Measurements from ENCODE around the gene CFAP58. TPM values are rescaled to one million over a fixed set of nuclear protein-coding genes. Genes with fewer than 3 reads are reported as not detected.
"Not testable (repeated sequence)": the region's sequence is repeated elsewhere in the genome, so short reads cannot be mapped to it uniquely, and the experiment has no call there.

Gene CFAP58
- polyA plus RNA-seq, 1 donor: 0.27 TPM

- no peaks in the 10 kb centered on the region for H3K4me1 ChIP-seq (ENCODE audit: control insufficient read depth, insufficient read depth, low read length)
- no peak overlapping the region for H3K4me3 ChIP-seq (ENCODE audit: low read length)
- H3K27ac ChIP-seq (ENCODE audit: low read length): no peak overlapping the region
- H3K27me3 ChIP-seq (ENCODE audit: control insufficient read depth, insufficient read depth, low read length): no peaks in the 10 kb centered on the region
- no peaks in the 10 kb centered on the region for H3K9me3 ChIP-seq (ENCODE audit: control insufficient read depth, low read depth, low read length)
- H3K36me3 ChIP-seq (ENCODE audit: control insufficient read depth, insufficient read depth, low read length): no peaks in the 10 kb centered on the region
- DNase-seq: no peak
Observed at GRCh38 chr10:104450490-104450889, 96.9 kb downstream of the CFAP58 start.

GRCh38 chr10:104450954-104451353, 97.3 kb downstream of the CFAP58 start:
- H3K27ac ChIP-seq (ENCODE audit: low read length): no peak overlapping the region
- WGBS (ENCODE audit: insufficient coverage, low lambda C conversion rate): 100% methylated on average over 1 of the region's 5 CpGs
- no peak for DNase-seq
- H3K36me3 ChIP-seq (ENCODE audit: control insufficient read depth, insufficient read depth, low read length): no peaks in the 10 kb centered on the region
- no peaks in the 10 kb centered on the region for H3K4me1 ChIP-seq (ENCODE audit: control insufficient read depth, insufficient read depth, low read length)
- no peaks in the 10 kb centered on the region for H3K27me3 ChIP-seq (ENCODE audit: control insufficient read depth, insufficient read depth, low read length)
- no peak overlapping the region for H3K4me3 ChIP-seq (ENCODE audit: low read length)
- no peaks in the 10 kb centered on the region for H3K9me3 ChIP-seq (ENCODE audit: control insufficient read depth, low read depth, low read length)

DNA sequence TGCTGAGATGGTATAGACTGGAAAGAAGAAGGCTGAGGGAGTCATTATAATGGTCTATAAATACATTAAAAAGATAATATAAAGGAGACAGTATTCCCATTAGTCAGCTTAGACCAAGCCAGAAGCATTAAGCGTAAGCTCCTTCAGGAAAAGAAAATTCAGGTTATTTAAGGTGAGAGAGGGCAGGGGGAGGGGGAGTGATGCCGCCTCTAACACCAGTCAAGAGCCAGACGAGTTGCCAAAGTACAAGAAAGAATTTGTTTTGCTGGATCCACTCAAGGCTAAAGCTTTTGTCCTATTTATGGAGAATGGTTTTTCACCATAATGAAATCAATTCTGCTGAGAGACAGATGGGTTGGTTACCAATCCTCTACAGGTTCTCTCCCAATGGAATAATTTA, 99.3 kb downstream of the CFAP58 start:
- DNase-seq: no peak
- Histone ChIP-seq H3K4me1 (ENCODE audit: control insufficient read depth, insufficient read depth, low read length) (no peaks in the 10 kb centered on the region), H3K36me3 (ENCODE audit: control insufficient read depth, insufficient read depth, low read length) (no peaks in the 10 kb centered on the region), H3K4me3 (ENCODE audit: low read length) (no peak overlapping the region), H3K9me3 (ENCODE audit: control insufficient read depth, low read depth, low read length) (no peaks in the 10 kb centered on the region), H3K27ac (ENCODE audit: low read length) (no peak overlapping the region), H3K27me3 (ENCODE audit: control insufficient read depth, insufficient read depth, low read length) (no peaks in the 10 kb centered on the region)
- 80% methylated on average over 1 of the region's 3 CpGs for WGBS (ENCODE audit: insufficient coverage, low lambda C conversion rate)

- H3K4me3 ChIP-seq (ENCODE audit: low read length): no peak overlapping the region
- no peak overlapping the region for H3K27ac ChIP-seq (ENCODE audit: low read length)
- H3K27me3 ChIP-seq (ENCODE audit: control insufficient read depth, insufficient read depth, low read length): no peaks in the 10 kb centered on the region
- no peaks in the 10 kb centered on the region for H3K9me3 ChIP-seq (ENCODE audit: control insufficient read depth, low read depth, low read length)
- no peak for DNase-seq
- no peaks in the 10 kb centered on the region for H3K4me1 ChIP-seq (ENCODE audit: control insufficient read depth, insufficient read depth, low read length)
- H3K36me3 ChIP-seq (ENCODE audit: control insufficient read depth, insufficient read depth, low read length): no peaks in the 10 kb centered on the region
- 55% methylated on average over 3 of the region's 8 CpGs for WGBS (ENCODE audit: insufficient coverage, low lambda C conversion rate)
Observed at GRCh38 chr10:104456802-104457542, 103.3 kb downstream of the CFAP58 start.

GRCh38 chr10:104457543-104457828, 103.9 kb downstream of the CFAP58 start:
- no peak for DNase-seq
- no peaks in the 10 kb centered on the region for H3K4me1 ChIP-seq (ENCODE audit: control insufficient read depth, insufficient read depth, low read length)
- H3K27me3 ChIP-seq (ENCODE audit: control insufficient read depth, insufficient read depth, low read length): no peaks in the 10 kb centered on the region
- no peak overlapping the region for H3K4me3 ChIP-seq (ENCODE audit: low read length)
- WGBS (ENCODE audit: insufficient coverage, low lambda C conversion rate): no CpG with 5 or more reads among the region's 3 CpGs
- no peak overlapping the region for H3K27ac ChIP-seq (ENCODE audit: low read length)
- no peaks in the 10 kb centered on the region for H3K36me3 ChIP-seq (ENCODE audit: control insufficient read depth, insufficient read depth, low read length)
- H3K9me3 ChIP-seq (ENCODE audit: control insufficient read depth, low read depth, low read length): no peaks in the 10 kb centered on the region

- not testable (repeated sequence) for H3K9me3 ChIP-seq (ENCODE audit: control insufficient read depth, low read depth, low read length); H3K4me1 ChIP-seq (ENCODE audit: control insufficient read depth, insufficient read depth, low read length); H3K27ac ChIP-seq (ENCODE audit: low read length); H3K36me3 ChIP-seq (ENCODE audit: control insufficient read depth, insufficient read depth, low read length); DNase-seq; H3K4me3 ChIP-seq (ENCODE audit: low read length); H3K27me3 ChIP-seq (ENCODE audit: control insufficient read depth, insufficient read depth, low read length)
Observed at GRCh38 chr10:104465575-104465974, 111.9 kb downstream of the CFAP58 start.

- not testable (repeated sequence) for H3K4me3 ChIP-seq (ENCODE audit: low read length); H3K27ac ChIP-seq (ENCODE audit: low read length); H3K4me1 ChIP-seq (ENCODE audit: control insufficient read depth, insufficient read depth, low read length); DNase-seq; H3K9me3 ChIP-seq (ENCODE audit: control insufficient read depth, low read depth, low read length); H3K36me3 ChIP-seq (ENCODE audit: control insufficient read depth, insufficient read depth, low read length); H3K27me3 ChIP-seq (ENCODE audit: control insufficient read depth, insufficient read depth, low read length)
- WGBS (ENCODE audit: insufficient coverage, low lambda C conversion rate): no CpG with 5 or more reads among the region's 2 CpGs
Observed at GRCh38 chr10:104468818-104469217, 115.2 kb downstream of the CFAP58 start.

DNA sequence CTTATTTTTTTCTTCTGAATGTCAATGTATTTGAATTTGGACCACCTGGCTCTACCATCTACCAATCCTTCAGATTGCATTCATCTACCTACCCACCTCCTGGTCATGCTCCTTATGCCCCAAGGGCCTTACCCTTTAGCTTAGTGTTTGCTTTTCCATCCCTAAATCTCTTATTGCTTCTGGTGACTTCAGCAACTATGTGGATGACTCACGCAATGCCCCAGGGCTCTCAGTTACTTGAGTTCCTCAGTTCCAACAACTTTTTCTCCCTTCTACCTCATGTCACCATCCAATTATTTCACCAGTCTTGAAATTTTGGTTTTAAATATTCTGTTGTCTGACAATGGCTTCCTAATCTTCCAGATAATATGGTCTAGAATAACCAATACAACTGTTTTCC, 118.9 kb downstream of the CFAP58 start:
- H3K36me3 ChIP-seq (ENCODE audit: control insufficient read depth, insufficient read depth, low read length): no peaks in the 10 kb centered on the region
- no peak overlapping the region for H3K4me3 ChIP-seq (ENCODE audit: low read length)
- no peaks in the 10 kb centered on the region for H3K9me3 ChIP-seq (ENCODE audit: control insufficient read depth, low read depth, low read length)
- no peaks in the 10 kb centered on the region for H3K27me3 ChIP-seq (ENCODE audit: control insufficient read depth, insufficient read depth, low read length)
- H3K4me1 ChIP-seq (ENCODE audit: control insufficient read depth, insufficient read depth, low read length): no peaks in the 10 kb centered on the region
- 100% methylated on average over 1 of the region's 1 CpG for WGBS (ENCODE audit: insufficient coverage, low lambda C conversion rate)
- no peak overlapping the region for H3K27ac ChIP-seq (ENCODE audit: low read length)
- no peak for DNase-seq

- 75% methylated on average over 1 of the region's 2 CpGs for WGBS (ENCODE audit: insufficient coverage, low lambda C conversion rate)
- Histone ChIP-seq H3K27me3 (ENCODE audit: control insufficient read depth, insufficient read depth, low read length) (no peaks in the 10 kb centered on the region), H3K36me3 (ENCODE audit: control insufficient read depth, insufficient read depth, low read length) (no peaks in the 10 kb centered on the region), H3K9me3 (ENCODE audit: control insufficient read depth, low read depth, low read length) (no peaks in the 10 kb centered on the region), H3K4me3 (ENCODE audit: low read length) (no peak overlapping the region), H3K27ac (ENCODE audit: low read length) (no peak overlapping the region), H3K4me1 (ENCODE audit: control insufficient read depth, insufficient read depth, low read length) (no peaks in the 10 kb centered on the region)
- DNase-seq: no peak
Observed at GRCh38 chr10:104472957-104473745, 119.5 kb downstream of the CFAP58 start.

DNA sequence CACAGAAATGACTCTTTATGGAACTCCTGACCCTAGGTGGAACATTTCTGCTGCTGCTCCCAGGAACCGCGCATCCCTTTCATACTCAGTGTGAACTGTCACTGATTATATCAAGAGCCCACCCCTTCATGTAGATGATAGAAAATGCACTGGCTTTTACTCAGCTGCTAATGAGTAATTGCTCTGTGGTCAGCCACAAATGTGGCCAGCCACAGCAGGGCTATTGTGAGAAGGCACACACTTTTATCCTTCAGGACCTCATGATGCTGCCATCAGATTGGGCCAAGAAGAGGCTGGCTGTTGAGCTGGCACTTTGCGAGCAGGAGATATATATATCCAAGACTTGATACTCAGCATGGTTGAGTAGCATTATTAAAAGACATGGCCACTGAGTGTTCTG, 124.7 kb downstream of the CFAP58 start:
- Histone ChIP-seq H3K4me3 (ENCODE audit: low read length) (no peak overlapping the region), H3K9me3 (ENCODE audit: control insufficient read depth, low read depth, low read length) (no peaks in the 10 kb centered on the region), H3K36me3 (ENCODE audit: control insufficient read depth, insufficient read depth, low read length) (no peaks in the 10 kb centered on the region), H3K27me3 (ENCODE audit: control insufficient read depth, insufficient read depth, low read length) (no peaks in the 10 kb centered on the region), H3K27ac (ENCODE audit: low read length) (no peak overlapping the region), H3K4me1 (ENCODE audit: control insufficient read depth, insufficient read depth, low read length) (no peaks in the 10 kb centered on the region)
- no peak for DNase-seq
- WGBS (ENCODE audit: insufficient coverage, low lambda C conversion rate): no CpG with 5 or more reads among the region's 3 CpGs

Data from large intestine (tissue), 3 donors.